Measurements from ENCODE around the gene ZBED5. TPM values are rescaled to one million over a fixed set of nuclear protein-coding genes. Genes with fewer than 3 reads are reported as not detected.

Gene ZBED5
- total and polyA plus RNA-seq, 2 of the 4 experiments (the other 2 are of a cell fraction): 28.2 to 30.8 TPM

- DNase-seq (no peak), ATAC-seq (ENCODE audit: low read depth) (no peak)
- ChIA-PET POLR2A (ENCODE audit: unreplicated experiment) (no interaction called here), CTCF (interaction anchor here (0.5 kb wide), 1 partner anchor 264 kb away, joined by 3 read pairs; no protein-coding TSS in a partner anchor)
- H3K23ac ChIP-seq (ENCODE audit: low read depth, low read length): no peak overlapping the region
- no peaks in the 10 kb centered on the region for H3K9me3 ChIP-seq (ENCODE audit: control insufficient read depth, insufficient read depth, low read length)
- no peaks in the 10 kb centered on the region; the same call in 1 of the 2 replicates for H3K4me1 ChIP-seq (ENCODE audit: control insufficient read depth, insufficient read depth, low read length)
- no peak overlapping the region for H3K56ac ChIP-seq (ENCODE audit: extremely low read depth, insufficient read depth, low read length)
- no peak overlapping the region for H4K8ac ChIP-seq (ENCODE audit: low read depth in 2 of 2, low read length in 2 of 2)
- H2AK9ac ChIP-seq (replicated peaks; ENCODE audit: low read depth, low read length, poor library complexity): no peak overlapping the region
- no TSS peak for BruUV-seq (replicated peaks)
- H3K9ac ChIP-seq (ENCODE audit: low read depth, low read length): no peak overlapping the region
- no peak overlapping the region for H3K4me3 ChIP-seq (ENCODE audit: insufficient read depth, low read depth, low read length)
- no peak overlapping the region for H3K27ac ChIP-seq (ENCODE audit: insufficient read depth, low read length)
- no peak for TF ChIP-seq SMC3 (IDR thresholded peaks at IDR 0.05; ENCODE audit: low read depth, low read length)
- TF ChIP-seq, protein P1, sequence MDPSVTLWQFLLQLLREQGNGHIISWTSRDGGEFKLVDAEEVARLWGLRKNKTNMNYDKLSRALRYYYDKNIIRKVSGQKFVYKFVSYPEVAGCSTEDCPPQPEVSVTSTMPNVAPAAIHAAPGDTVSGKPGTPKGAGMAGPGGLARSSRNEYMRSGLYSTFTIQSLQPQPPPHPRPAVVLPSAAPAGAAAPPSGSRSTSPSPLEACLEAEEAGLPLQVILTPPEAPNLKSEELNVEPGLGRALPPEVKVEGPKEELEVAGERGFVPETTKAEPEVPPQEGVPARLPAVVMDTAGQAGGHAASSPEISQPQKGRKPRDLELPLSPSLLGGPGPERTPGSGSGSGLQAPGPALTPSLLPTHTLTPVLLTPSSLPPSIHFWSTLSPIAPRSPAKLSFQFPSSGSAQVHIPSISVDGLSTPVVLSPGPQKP (IDR thresholded peaks at IDR 0.05; ENCODE audit: borderline replicate concordance, low read depth, low read length): no peak
- no peak for TF ChIP-seq MXI1 (IDR thresholded peaks at IDR 0.05; ENCODE audit: borderline replicate concordance, low read depth, low read length)
- TF ChIP-seq CHD1 (IDR thresholded peaks at IDR 0.05; ENCODE audit: low read depth, low read length): no peak
- no peak for TF ChIP-seq RFX5 (IDR thresholded peaks at IDR 0.05; ENCODE audit: low read depth, low read length)
- TF ChIP-seq USF2 (IDR thresholded peaks at IDR 0.05; ENCODE audit: low read depth, low read length): no peak
- TF ChIP-seq MAFK (IDR thresholded peaks at IDR 0.05; ENCODE audit: low read depth, low read length): no peak
- no peak for TF ChIP-seq CEBPB (IDR thresholded peaks at IDR 0.05; ENCODE audit: low read depth, low read length)
- no peak for TF ChIP-seq NFE2L2 (IDR thresholded peaks at IDR 0.05; ENCODE audit: low read depth, low read length)
- no peak for TF ChIP-seq POLR2A (IDR thresholded peaks at IDR 0.05; ENCODE audit: low read depth, low read length)
- in situ Hi-C loops (cut with MboI; ENCODE audit: low sequenced_read_pairs) (no loop called here), dilution Hi-C loops (cut with HindIII; ENCODE audit: low sequenced_read_pairs, unreplicated experiment) (no loop called here), intact Hi-C loops (cut with micrococcal nuclease) (no loop called here)
- H2BK5ac ChIP-seq (ENCODE audit: low read depth, low read length, poor library complexity, severe bottlenecking): no peak overlapping the region
- no peak overlapping the region for H2AFZ ChIP-seq (replicated peaks; ENCODE audit: low read length, poor library complexity)
- no peak overlapping the region for H2AK5ac ChIP-seq (ENCODE audit: low read depth, low read length)
- peaks cover 0 to 5% of the 10 kb centered on the region in 2 experiments; a peak in 1 of 4 replicates for H3K79me1 ChIP-seq (ENCODE audit: low read depth in 1 of 2, low read length in 2 of 2)
- peaks cover 6% of the 10 kb centered on the region; the same call in 1 of the 2 replicates for H3K9me1 ChIP-seq (ENCODE audit: insufficient read depth, low read length)
- H3K27me3 ChIP-seq (ENCODE audit: control insufficient read depth, insufficient read depth, low read length): no peaks in the 10 kb centered on the region
- H4K91ac ChIP-seq (ENCODE audit: insufficient read depth, low read depth, low read length): no peak overlapping the region
- H2BK120ac ChIP-seq (ENCODE audit: low read depth, low read length): no peak overlapping the region
- no peak overlapping the region for H2BK15ac ChIP-seq (ENCODE audit: low read depth, low read length)
- H3K4ac ChIP-seq (ENCODE audit: low read depth, low read length): no peak overlapping the region
- H3K4me2 ChIP-seq (ENCODE audit: low read depth, low read length): no peak overlapping the region
- no peak overlapping the region for H4K5ac ChIP-seq (ENCODE audit: low read depth, low read length)
- H4K20me1 ChIP-seq (ENCODE audit: insufficient read depth, low read length): no peaks in the 10 kb centered on the region
- H3K36me3 ChIP-seq (ENCODE audit: control insufficient read depth, insufficient read depth, low read length): no peaks in the 10 kb centered on the region
- no peak overlapping the region for H3K14ac ChIP-seq (replicated peaks; ENCODE audit: low read depth, low read length)
- H3K18ac ChIP-seq (ENCODE audit: low read depth, low read length): no peak overlapping the region
- H2BK20ac ChIP-seq (ENCODE audit: low read depth, low read length): no peak overlapping the region
These were observed 43.9 kb downstream of the ZBED5 start for GRCh38 chr11:10813945-10814344.
